Neural cell (in vitro differentiated cells): ENCODE data around the gene OR4K13.

Source experiments
- EP300 ChIP-seq: fragments of 450-650 bp; conservative IDR thresholded peaks from 2 replicates; pipeline ENCODE4 v1.6.1; 2014; ENCODE audit warnings: antibody characterized with exemption, mild to moderate bottlenecking, moderate library complexity; ENCODE audit not compliant: poor library complexity, severe bottlenecking
- EZH2 ChIP-seq: fragments of 200-600, 300-800 bp; shearing (Covaris generic), sonication (generic); IDR thresholded peaks from 2 replicates; pipeline ENCODE4 v1.6.1; 2014; ENCODE audit warnings: antibody characterized with exemption, low read length, borderline replicate concordance, mild to moderate bottlenecking; ENCODE audit not compliant: insufficient read depth, poor library complexity, severe bottlenecking
- TF ChIP-seq, protein P1 (sequence below): IDR thresholded peaks from 2 replicates; pipeline ENCODE4 v1.6.1; 2012; ENCODE audit warnings: borderline replicate concordance
- TF ChIP-seq, protein P2 (sequence below): fragments of 450-650 bp; IDR thresholded peaks from 2 replicates; pipeline ENCODE4 v1.5.1; 2014; ENCODE audit warnings: antibody characterized with exemption, mild to moderate bottlenecking, moderate library complexity; ENCODE audit not compliant: poor library complexity, severe bottlenecking

- TF ChIP-seq, protein P1, sequence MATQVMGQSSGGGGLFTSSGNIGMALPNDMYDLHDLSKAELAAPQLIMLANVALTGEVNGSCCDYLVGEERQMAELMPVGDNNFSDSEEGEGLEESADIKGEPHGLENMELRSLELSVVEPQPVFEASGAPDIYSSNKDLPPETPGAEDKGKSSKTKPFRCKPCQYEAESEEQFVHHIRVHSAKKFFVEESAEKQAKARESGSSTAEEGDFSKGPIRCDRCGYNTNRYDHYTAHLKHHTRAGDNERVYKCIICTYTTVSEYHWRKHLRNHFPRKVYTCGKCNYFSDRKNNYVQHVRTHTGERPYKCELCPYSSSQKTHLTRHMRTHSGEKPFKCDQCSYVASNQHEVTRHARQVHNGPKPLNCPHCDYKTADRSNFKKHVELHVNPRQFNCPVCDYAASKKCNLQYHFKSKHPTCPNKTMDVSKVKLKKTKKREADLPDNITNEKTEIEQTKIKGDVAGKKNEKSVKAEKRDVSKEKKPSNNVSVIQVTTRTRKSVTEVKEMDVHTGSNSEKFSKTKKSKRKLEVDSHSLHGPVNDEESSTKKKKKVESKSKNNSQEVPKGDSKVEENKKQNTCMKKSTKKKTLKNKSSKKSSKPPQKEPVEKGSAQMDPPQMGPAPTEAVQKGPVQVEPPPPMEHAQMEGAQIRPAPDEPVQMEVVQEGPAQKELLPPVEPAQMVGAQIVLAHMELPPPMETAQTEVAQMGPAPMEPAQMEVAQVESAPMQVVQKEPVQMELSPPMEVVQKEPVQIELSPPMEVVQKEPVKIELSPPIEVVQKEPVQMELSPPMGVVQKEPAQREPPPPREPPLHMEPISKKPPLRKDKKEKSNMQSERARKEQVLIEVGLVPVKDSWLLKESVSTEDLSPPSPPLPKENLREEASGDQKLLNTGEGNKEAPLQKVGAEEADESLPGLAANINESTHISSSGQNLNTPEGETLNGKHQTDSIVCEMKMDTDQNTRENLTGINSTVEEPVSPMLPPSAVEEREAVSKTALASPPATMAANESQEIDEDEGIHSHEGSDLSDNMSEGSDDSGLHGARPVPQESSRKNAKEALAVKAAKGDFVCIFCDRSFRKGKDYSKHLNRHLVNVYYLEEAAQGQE = no peak
- TF ChIP-seq, protein P2, sequence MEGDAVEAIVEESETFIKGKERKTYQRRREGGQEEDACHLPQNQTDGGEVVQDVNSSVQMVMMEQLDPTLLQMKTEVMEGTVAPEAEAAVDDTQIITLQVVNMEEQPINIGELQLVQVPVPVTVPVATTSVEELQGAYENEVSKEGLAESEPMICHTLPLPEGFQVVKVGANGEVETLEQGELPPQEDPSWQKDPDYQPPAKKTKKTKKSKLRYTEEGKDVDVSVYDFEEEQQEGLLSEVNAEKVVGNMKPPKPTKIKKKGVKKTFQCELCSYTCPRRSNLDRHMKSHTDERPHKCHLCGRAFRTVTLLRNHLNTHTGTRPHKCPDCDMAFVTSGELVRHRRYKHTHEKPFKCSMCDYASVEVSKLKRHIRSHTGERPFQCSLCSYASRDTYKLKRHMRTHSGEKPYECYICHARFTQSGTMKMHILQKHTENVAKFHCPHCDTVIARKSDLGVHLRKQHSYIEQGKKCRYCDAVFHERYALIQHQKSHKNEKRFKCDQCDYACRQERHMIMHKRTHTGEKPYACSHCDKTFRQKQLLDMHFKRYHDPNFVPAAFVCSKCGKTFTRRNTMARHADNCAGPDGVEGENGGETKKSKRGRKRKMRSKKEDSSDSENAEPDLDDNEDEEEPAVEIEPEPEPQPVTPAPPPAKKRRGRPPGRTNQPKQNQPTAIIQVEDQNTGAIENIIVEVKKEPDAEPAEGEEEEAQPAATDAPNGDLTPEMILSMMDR = no peak
- TF ChIP-seq EP300 (no peak), EZH2 (no peak)
Observed at GRCh38 chr14:20059745-20060144, 23.9 kb upstream of the OR4K13 start, which contains the start of gene OR4L1.
